ENCODE measurements around the gene MPZL3.

MPZL3 gene

GRCh38 chr11:118251858-118252652, at the start of gene MPZL3:
MPZL3 (minus strand) TSS chr11:118252365; CDS start chr11:118252294, 71 bp downstream.
- DNase-seq = peak; percentile 90

- DNase-seq = no peak
Observed at GRCh38 chr11:118301600-118302195, 49.5 kb upstream of the MPZL3 start.

GRCh38 chr11:118295815-118296454, 43.8 kb upstream of the MPZL3 start:
- peak; percentile 40 for DNase-seq

- no peak for DNase-seq
Observed at GRCh38 chr11:118295199-118295598, 43.0 kb upstream of the MPZL3 start.

GRCh38 chr11:118294053-118294452, 41.9 kb upstream of the MPZL3 start:
- DNase-seq = no peak

GRCh38 chr11:118291477-118292135, 39.4 kb upstream of the MPZL3 start:
- DNase-seq = no peak

- DNase-seq = peak; percentile 25
Observed at GRCh38 chr11:118290923-118291322, 38.8 kb upstream of the MPZL3 start.

- no peak for DNase-seq
Observed at GRCh38 chr11:118289401-118289800, 37.2 kb upstream of the MPZL3 start.

GRCh38 chr11:118287006-118287405, 34.8 kb upstream of the MPZL3 start:
- DNase-seq = no peak

- DNase-seq = no peak
Observed at GRCh38 chr11:118286545-118286944, 34.4 kb upstream of the MPZL3 start.

GRCh38 chr11:118283756-118284350, 31.7 kb upstream of the MPZL3 start:
- peak; percentile 36 for DNase-seq

GRCh38 chr11:118283037-118283636, 31.0 kb upstream of the MPZL3 start:
- DNase-seq = no peak

GRCh38 chr11:118282606-118283005, 30.4 kb upstream of the MPZL3 start:
- peak; percentile 59 for DNase-seq

GRCh38 chr11:118281284-118281683, 29.1 kb upstream of the MPZL3 start:
- no peak for DNase-seq

- no peak for DNase-seq
Observed at GRCh38 chr11:118277312-118277711, 25.1 kb upstream of the MPZL3 start.

GRCh38 chr11:118276422-118276821, 24.3 kb upstream of the MPZL3 start:
- DNase-seq = no peak

GRCh38 chr11:118275176-118275575, 23.0 kb upstream of the MPZL3 start:
- DNase-seq = no peak

GRCh38 chr11:118274186-118274585, 22.0 kb upstream of the MPZL3 start:
- no peak for DNase-seq

GRCh38 chr11:118272001-118272400, 19.8 kb upstream of the MPZL3 start:
- DNase-seq = no peak

- DNase-seq = no peak
Observed at GRCh38 chr11:118267486-118267885, 15.3 kb upstream of the MPZL3 start.

- DNase-seq = no peak
Observed at GRCh38 chr11:118265954-118266353, 13.8 kb upstream of the MPZL3 start.
